Natural killer cell (primary cell): ENCODE data around the gene SPNS2. TPM values are rescaled to one million over a fixed set of nuclear protein-coding genes. Genes with fewer than 3 reads are reported as not detected.

Experiments used
- ATAC-seq, 3 donors: fragments of 150-1000 bp in 2 of 3; fragments of 200-7000 bp in 1 of 3; cut with Tn5 transposase; 1 replicate in 1 of 3; 2 replicates in 2 of 3; pipeline ENCODE4 v1.10.0; 2021; ENCODE audit warnings: mild to moderate bottlenecking in 2 of 3, moderate library complexity in 2 of 3
- DNase-seq, 2 donors: peaks; one replicate each; pipeline versions ENCODE4 v3.0.0 to v3.0.0-alpha.2; 2013 to 2021; ENCODE audit warnings: mixed read lengths in 1 of 2
- H3K27ac ChIP-seq: one replicate; pipeline ENCODE4 v1.5.1; 2013; ENCODE audit warnings: mild to moderate bottlenecking, low read length
- H3K27me3 ChIP-seq: one replicate; pipeline ENCODE4 v1.6.1; 2013; ENCODE audit warnings: low read length; ENCODE audit not compliant: control insufficient read depth, insufficient read depth
- H3K36me3 ChIP-seq: one replicate; pipeline ENCODE4 v1.6.1; 2013; ENCODE audit warnings: low read length; ENCODE audit not compliant: control insufficient read depth, insufficient read depth
- H3K4me1 ChIP-seq: one replicate; pipeline ENCODE4 v1.6.1; 2013; ENCODE audit warnings: low read length; ENCODE audit not compliant: control insufficient read depth, insufficient read depth
- H3K4me3 ChIP-seq: one replicate; pipeline ENCODE4 v1.5.1; 2013; ENCODE audit warnings: low read length
- H3K9me3 ChIP-seq: one replicate; pipeline ENCODE4 v1.6.1; 2013; ENCODE audit warnings: low read length; ENCODE audit not compliant: control insufficient read depth, insufficient read depth
- H3K27ac Mint-ChIP-seq, 2 donors: one replicate each; pipeline ENCODE4 v1.8.0; 2022; ENCODE audit warnings: mild to moderate bottlenecking in 2 of 2, mixed read lengths in 2 of 2, moderate library complexity in 1 of 2
- H3K27me3 Mint-ChIP-seq, 2 donors: one replicate each; pipeline ENCODE4 v1.8.0; 2022; ENCODE audit warnings: low read depth in 2 of 2, mixed read lengths in 2 of 2
- H3K36me3 Mint-ChIP-seq: one replicate; pipeline ENCODE4 v1.8.0; 2022; ENCODE audit warnings: mixed read lengths
- H3K4me1 Mint-ChIP-seq, 2 donors: one replicate each; pipeline ENCODE4 v1.8.0; 2022; ENCODE audit warnings: mixed read lengths in 2 of 2
- H3K4me3 Mint-ChIP-seq: one replicate; pipeline ENCODE4 v1.8.0; 2022; ENCODE audit warnings: mild to moderate bottlenecking, moderate library complexity, mixed read lengths
- H3K9me3 Mint-ChIP-seq, 2 donors: one replicate each; pipeline ENCODE4 v1.8.0; 2022; ENCODE audit warnings: mixed read lengths in 2 of 2
- WGBS: methylation state at CpG from one replicate; pipeline ENCODE4 v1.1.7; 2013; ENCODE audit warnings: missing lambda C conversion rate; ENCODE audit not compliant: insufficient coverage; 5-methylcytosine and 5-hydroxymethylcytosine counted together
- intact Hi-C: fragments of 100-400 bp; cut with micrococcal nuclease; formaldehyde crosslinking; loops from one replicate; pipeline ENCODE4 v1.14.2; 2022
- total RNA-seq, 4 donors: library from RNA; stranded (reverse); fragments of 120-200 nt in 1 of 4; gene quantifications; one replicate each; pipeline versions ENCODE4 v1.2.3 to v1.2.4, GENCODE V29; 2013 to 2022
- TF ChIP-seq, protein P1 (sequence below): fragments of 200-600 bp; IDR thresholded peaks from one replicate; pipeline ENCODE4 v1.8.0; 2022; ENCODE audit warnings: antibody characterized with exemption

SPNS2 gene
- total RNA-seq, 3 donors from 2014 or later (not counting 1 experiment from before 2014, with no cell fraction given) = 0.28 to 0.93 (median 0.43) TPM

DNA sequence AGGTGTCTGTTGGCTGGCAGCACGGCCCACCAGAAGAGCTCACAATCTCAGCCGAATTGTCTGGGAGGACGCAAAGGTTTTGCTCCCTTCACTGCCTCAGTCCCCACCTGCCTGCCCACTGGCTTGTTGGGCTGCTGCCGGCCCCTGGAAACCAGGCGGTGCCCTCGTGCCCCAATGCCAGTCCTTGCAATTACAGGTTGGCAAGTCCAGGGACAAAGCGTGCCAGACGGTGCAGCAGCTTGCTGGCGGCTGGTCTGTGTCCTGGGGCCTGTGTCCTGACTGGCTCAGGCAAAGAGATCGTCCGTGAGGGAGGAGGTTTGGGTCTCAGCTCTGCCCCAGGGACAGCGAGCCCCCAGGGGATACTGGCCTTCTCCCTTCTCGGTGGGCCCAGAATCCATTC lies 24.6 kb upstream of the SPNS2 start:
- Mint-ChIP-seq H3K27ac (no peak overlapping the region), H3K4me3 (no peak overlapping the region), H3K4me1 (no peaks in the 10 kb centered on the region), H3K27me3 (peaks cover 6% of the 10 kb centered on the region in 2 donors), H3K9me3 (no peaks in the 10 kb centered on the region), H3K36me3 (no peaks in the 10 kb centered on the region)
- H3K27me3 ChIP-seq = no peaks in the 10 kb centered on the region
- TF ChIP-seq, protein P1, sequence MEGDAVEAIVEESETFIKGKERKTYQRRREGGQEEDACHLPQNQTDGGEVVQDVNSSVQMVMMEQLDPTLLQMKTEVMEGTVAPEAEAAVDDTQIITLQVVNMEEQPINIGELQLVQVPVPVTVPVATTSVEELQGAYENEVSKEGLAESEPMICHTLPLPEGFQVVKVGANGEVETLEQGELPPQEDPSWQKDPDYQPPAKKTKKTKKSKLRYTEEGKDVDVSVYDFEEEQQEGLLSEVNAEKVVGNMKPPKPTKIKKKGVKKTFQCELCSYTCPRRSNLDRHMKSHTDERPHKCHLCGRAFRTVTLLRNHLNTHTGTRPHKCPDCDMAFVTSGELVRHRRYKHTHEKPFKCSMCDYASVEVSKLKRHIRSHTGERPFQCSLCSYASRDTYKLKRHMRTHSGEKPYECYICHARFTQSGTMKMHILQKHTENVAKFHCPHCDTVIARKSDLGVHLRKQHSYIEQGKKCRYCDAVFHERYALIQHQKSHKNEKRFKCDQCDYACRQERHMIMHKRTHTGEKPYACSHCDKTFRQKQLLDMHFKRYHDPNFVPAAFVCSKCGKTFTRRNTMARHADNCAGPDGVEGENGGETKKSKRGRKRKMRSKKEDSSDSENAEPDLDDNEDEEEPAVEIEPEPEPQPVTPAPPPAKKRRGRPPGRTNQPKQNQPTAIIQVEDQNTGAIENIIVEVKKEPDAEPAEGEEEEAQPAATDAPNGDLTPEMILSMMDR = no peak
- H3K36me3 ChIP-seq = no peaks in the 10 kb centered on the region
- no peak for ATAC-seq
- intact Hi-C loops = no loop called here
- H3K4me1 ChIP-seq = no peaks in the 10 kb centered on the region
- H3K27ac ChIP-seq = no peak overlapping the region
- H3K9me3 ChIP-seq = no peaks in the 10 kb centered on the region
- 95% methylated on average over 13 of the region's 13 CpGs for WGBS
- DNase-seq = no peak
- H3K4me3 ChIP-seq = no peak overlapping the region

DNA sequence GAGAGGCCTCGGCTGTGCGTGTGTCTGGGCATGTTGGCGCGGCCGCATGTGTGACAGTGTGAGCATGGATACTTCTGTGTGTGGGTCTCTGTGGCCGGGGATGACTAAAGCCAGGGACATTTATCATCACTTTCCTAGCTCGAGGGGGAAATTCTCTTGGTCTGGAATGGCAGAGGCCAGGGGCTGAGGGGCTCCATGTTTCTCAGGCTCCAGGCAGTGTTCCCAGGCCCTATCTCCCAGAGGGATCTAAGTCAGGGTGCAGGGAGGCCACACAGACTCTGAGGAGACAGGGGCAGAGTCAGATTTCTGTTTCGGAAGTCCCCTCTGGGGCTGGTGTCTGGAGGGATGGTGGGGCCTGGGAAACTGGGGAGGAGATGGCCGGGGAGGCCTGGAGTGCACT lies 23.7 kb upstream of the SPNS2 start:
- Mint-ChIP-seq H3K27ac (peak overlapping the region in 1 of 2 donors; percentile 35), H3K36me3 (no peaks in the 10 kb centered on the region), H3K4me3 (no peak overlapping the region), H3K27me3 (peaks cover 6% of the 10 kb centered on the region in 2 donors), H3K4me1 (peaks cover 0 to 1% of the 10 kb centered on the region in 2 donors), H3K9me3 (no peaks in the 10 kb centered on the region)
- Histone ChIP-seq H3K27ac (no peak overlapping the region), H3K4me3 (no peak overlapping the region), H3K27me3 (no peaks in the 10 kb centered on the region), H3K9me3 (no peaks in the 10 kb centered on the region), H3K4me1 (peaks cover under 1% of the 10 kb centered on the region), H3K36me3 (no peaks in the 10 kb centered on the region)
- 91% methylated on average over 9 of the region's 9 CpGs for WGBS
- DNase-seq (no peak), ATAC-seq (no peak)
- intact Hi-C loops = no loop called here
- TF ChIP-seq, protein P1 = no peak

DNA sequence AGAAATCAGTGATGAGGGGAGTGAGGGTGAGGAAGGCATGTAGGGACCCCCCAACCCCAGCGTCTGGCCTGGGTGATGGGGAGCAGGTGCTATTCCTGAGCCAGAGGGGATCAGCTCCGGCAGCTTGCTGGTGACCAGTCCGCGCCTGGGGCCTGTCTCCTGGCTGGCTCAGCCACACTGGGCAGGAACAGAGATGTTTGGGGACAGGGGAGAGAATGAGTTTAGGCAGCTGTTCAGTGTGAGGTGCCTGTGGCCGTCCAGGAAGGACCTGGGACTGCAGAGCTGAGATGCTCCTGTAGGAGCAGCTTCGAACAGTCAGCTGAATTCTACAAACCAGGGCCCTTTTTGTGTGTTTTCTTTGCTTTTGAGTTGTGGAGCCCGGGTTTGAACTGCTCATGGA lies 23.2 kb upstream of the SPNS2 start:
- Histone ChIP-seq H3K9me3 (no peaks in the 10 kb centered on the region), H3K4me3 (no peak overlapping the region), H3K4me1 (peaks cover 5% of the 10 kb centered on the region), H3K36me3 (no peaks in the 10 kb centered on the region), H3K27me3 (no peaks in the 10 kb centered on the region), H3K27ac (no peak overlapping the region)
- H3K9me3 Mint-ChIP-seq = no peaks in the 10 kb centered on the region
- no peaks in the 10 kb centered on the region for H3K36me3 Mint-ChIP-seq
- intact Hi-C loops = no loop called here
- no peak overlapping the region for H3K4me3 Mint-ChIP-seq
- ATAC-seq = no peak
- H3K4me1 Mint-ChIP-seq = peaks cover 0 to 6% of the 10 kb centered on the region in 2 donors
- WGBS = 87% methylated on average over 7 of the region's 7 CpGs
- H3K27me3 Mint-ChIP-seq = peaks cover 6% of the 10 kb centered on the region in 2 donors
- no peak overlapping the region for H3K27ac Mint-ChIP-seq
- DNase-seq = no peak
- TF ChIP-seq, protein P1 = no peak

DNA sequence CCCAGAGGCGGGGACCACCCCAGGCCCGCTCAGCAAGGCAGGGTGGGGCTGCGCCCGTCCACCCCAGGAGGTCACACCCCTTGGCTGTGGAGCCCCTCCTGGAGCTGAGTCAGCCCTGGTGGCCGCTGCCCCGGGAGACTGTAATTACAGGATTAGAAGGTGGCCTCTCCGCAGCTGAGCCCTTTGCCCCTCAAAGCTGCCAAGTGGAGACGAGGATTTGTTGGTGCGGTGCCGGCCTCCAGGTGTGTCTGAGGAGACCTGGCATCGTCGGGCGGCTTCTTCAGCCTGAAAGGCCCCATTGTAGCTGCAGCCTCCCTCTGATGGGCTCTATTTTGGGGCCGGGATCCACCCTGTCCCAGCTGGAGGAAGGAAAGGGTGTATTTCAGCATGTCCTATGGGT lies 22.7 kb upstream of the SPNS2 start:
- Mint-ChIP-seq H3K36me3 (no peaks in the 10 kb centered on the region), H3K4me3 (no peak overlapping the region), H3K9me3 (no peaks in the 10 kb centered on the region), H3K27ac (no peak overlapping the region), H3K27me3 (peaks cover 6% of the 10 kb centered on the region in 2 donors), H3K4me1 (peaks cover 3 to 12% of the 10 kb centered on the region in 2 donors)
- Histone ChIP-seq H3K27me3 (no peaks in the 10 kb centered on the region), H3K27ac (no peak overlapping the region), H3K4me3 (no peak overlapping the region), H3K9me3 (no peaks in the 10 kb centered on the region), H3K4me1 (peaks cover 11% of the 10 kb centered on the region), H3K36me3 (no peaks in the 10 kb centered on the region)
- ATAC-seq (no peak), DNase-seq (no peak)
- 92% methylated on average over 14 of the region's 14 CpGs for WGBS
- TF ChIP-seq, protein P1 = no peak
- intact Hi-C loops = no loop called here
